Measurements from ENCODE around the gene PSMB2. TPM values are rescaled to one million over a fixed set of nuclear protein-coding genes. Genes with fewer than 3 reads are reported as not detected.
A peak's percentile ranks its signal among the peaks of the same experiment; 100 is the strongest.

PSMB2 gene
- polyA plus RNA-seq, 2 of the 4 experiments (the other 2 are of a cell fraction): 84.6 to 88.3 TPM

DNA sequence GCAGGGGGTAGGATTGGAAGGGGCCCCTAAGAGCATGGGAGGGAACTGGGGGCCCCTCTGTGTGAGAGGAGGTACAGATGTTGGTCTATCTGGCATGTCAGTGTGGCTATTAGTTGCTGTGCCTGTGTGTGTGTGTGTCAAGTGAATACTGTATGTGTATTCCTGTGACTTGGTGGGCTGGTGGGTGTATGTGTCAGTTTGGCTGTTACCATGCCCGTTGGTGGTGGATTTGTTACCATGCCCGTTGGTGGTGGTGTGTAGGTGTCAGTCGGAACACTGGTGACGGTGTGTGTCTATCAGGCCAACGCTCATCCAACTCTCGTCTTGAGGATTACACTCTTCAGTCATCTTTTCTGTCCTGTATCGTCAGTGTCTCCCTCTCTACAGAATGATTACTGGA lies 45.6 kb downstream of the PSMB2 start:
- ChIA-PET CTCF (no interaction called here), POLR2A (no interaction called here)
- DNase-seq (ENCODE audit: low read depth in 1 of 2, low spot score in 1 of 2) (no peak), ATAC-seq (no peak), FAIRE-seq (no peak)
- H3K9me3 ChIP-seq: no peaks in the 10 kb centered on the region
- H3K4me2 ChIP-seq: no peak overlapping the region
- H3K27ac ChIP-seq: no peak overlapping the region
- TF ChIP-seq RAD21 (conservative IDR thresholded peaks at IDR 0.05 in 1 of 2, IDR thresholded peaks at IDR 0.05 in 1 of 2): no peak
- TF ChIP-seq HMGXB4 (CRISPR knock-in tag; IDR thresholded peaks at IDR 0.05; ENCODE audit: borderline replicate concordance): no peak
- no peak for TF ChIP-seq SREBF2 (IDR thresholded peaks at IDR 0.05)
- TF ChIP-seq EHF (CRISPR knock-in tag; IDR thresholded peaks at IDR 0.05): no peak
- TF ChIP-seq KDM5A (IDR thresholded peaks at IDR 0.05): no peak
- no peak for TF ChIP-seq RFX5 (IDR thresholded peaks at IDR 0.05)
- TF ChIP-seq FOXS1 (CRISPR knock-in tag; IDR thresholded peaks at IDR 0.05): no peak
- no peak for TF ChIP-seq MYC (IDR thresholded peaks at IDR 0.05; ENCODE audit: borderline replicate concordance, low read length)
- TF ChIP-seq, protein P1, sequence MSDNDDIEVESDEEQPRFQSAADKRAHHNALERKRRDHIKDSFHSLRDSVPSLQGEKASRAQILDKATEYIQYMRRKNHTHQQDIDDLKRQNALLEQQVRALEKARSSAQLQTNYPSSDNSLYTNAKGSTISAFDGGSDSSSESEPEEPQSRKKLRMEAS (IDR thresholded peaks at IDR 0.05): no peak
- TF ChIP-seq ZNF302 (CRISPR knock-in tag; IDR thresholded peaks at IDR 0.05): no peak
- no peak for TF ChIP-seq USF2 (IDR thresholded peaks at IDR 0.05)
- no peak for TF ChIP-seq POLR2A (IDR thresholded peaks at IDR 0.05; ENCODE audit: low read length)
- TF ChIP-seq CBX8 (IDR thresholded peaks at IDR 0.05): no peak
- TF ChIP-seq ATOH8 (CRISPR knock-in tag; IDR thresholded peaks at IDR 0.05; ENCODE audit: low read depth): no peak
- no peak for TF ChIP-seq TP53 (CRISPR knock-in tag; IDR thresholded peaks at IDR 0.05)
- no peaks in the 10 kb centered on the region for H3K4me1 ChIP-seq
- no peak overlapping the region for H3K4me3 ChIP-seq
- 92% methylated on average over 7 of the region's 7 CpGs for WGBS (ENCODE audit: missing lambda C conversion rate)

GRCh38 chr1:35594005-35594760 lies 47.1 kb downstream of the PSMB2 start:
- POLR2A ChIA-PET: no interaction called here
- no peaks in the 10 kb centered on the region for H3K9me3 ChIP-seq
- DNase-seq (ENCODE audit: low read depth in 1 of 2, low spot score in 1 of 2) (no peak), ATAC-seq (no peak; a peak in 1 of 6 replicates), FAIRE-seq (no peak)
- WGBS (ENCODE audit: missing lambda C conversion rate): 99% methylated on average over 7 of the region's 9 CpGs
- no peak for TF ChIP-seq POLR2AphosphoS2 (conservative IDR thresholded peaks at IDR 0.05; ENCODE audit: low read length)
- TF ChIP-seq ZFP36 (IDR thresholded peaks at IDR 0.05; ENCODE audit: borderline replicate concordance, partially characterized antibody): peak; percentile 7
- no peak overlapping the region for H3K4me2 ChIP-seq
- no peak overlapping the region for H3K27ac ChIP-seq
- no peaks in the 10 kb centered on the region for H3K4me1 ChIP-seq
- H3K4me3 ChIP-seq: no peak overlapping the region
- CTCF ChIA-PET: interaction anchor here (0.7 to 1.3 kb wide), 2 partner anchors 24 to 133 kb away, joined by 3 read pairs; no protein-coding TSS in a partner anchor

DNA sequence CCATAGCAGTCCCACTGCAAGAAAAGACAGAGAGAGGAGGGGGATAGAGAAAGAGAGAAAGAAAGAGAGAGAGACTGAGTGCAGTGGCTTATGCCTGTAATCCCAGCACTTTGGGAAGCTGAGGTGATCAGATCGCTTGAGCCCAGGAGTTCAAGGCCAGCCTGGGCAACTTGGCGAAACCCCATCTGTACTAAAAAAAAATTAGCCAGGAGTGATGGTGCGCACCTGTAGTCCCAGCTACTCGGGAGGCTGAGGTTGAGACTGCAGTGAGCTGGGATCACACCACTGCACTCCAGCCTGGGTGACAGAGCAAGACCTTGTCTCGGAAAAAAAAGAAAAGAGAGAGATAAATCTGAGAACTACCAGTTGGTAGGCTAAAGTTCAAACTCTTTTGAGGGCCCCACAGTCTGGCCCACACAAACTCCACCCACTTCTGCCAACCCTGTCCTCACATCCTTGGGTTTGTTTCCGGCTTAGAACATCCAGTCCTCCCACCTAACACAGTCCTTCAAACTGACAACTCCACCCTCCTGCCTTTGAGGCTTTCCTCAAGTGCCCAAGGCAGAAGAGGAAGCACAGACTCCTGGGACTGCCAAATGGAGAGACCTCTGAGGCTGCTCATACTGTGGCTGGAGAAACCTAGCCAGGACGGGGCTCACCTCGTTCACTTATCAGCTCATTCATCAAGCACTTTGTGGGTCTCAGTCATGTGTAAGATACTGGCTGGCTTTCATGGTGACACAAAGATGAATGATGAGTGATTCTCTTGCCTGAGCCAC lies 48.1 kb downstream of the PSMB2 start:
- Histone ChIP-seq H3K4me2 (no peak overlapping the region), H3K4me3 (no peak overlapping the region), H3K4me1 (no peaks in the 10 kb centered on the region), H3K9me3 (no peaks in the 10 kb centered on the region), H3K27ac (no peak overlapping the region)
- WGBS (ENCODE audit: missing lambda C conversion rate): 88% methylated on average over 8 of the region's 8 CpGs
- CTCF ChIA-PET: interaction anchor here (1.3 kb wide), 1 partner anchor 23 kb away, joined by 3 read pairs; no protein-coding TSS in a partner anchor
- ATAC-seq (no peak), DNase-seq (ENCODE audit: low read depth in 1 of 2, low spot score in 1 of 2) (no peak), FAIRE-seq (no peak)
- TF ChIP-seq, protein P2, sequence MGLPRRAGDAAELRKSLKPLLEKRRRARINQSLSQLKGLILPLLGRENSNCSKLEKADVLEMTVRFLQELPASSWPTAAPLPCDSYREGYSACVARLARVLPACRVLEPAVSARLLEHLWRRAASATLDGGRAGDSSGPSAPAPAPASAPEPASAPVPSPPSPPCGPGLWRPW (IDR thresholded peaks at IDR 0.05): no peak
- TF ChIP-seq CBX2 (IDR thresholded peaks at IDR 0.05; ENCODE audit: borderline replicate concordance, low read depth) (no peak), HDAC2 (IDR thresholded peaks at IDR 0.05) (no peak), HEYL (CRISPR knock-in tag; IDR thresholded peaks at IDR 0.05) (no peak), HOXB5 (CRISPR knock-in tag; IDR thresholded peaks at IDR 0.05) (no peak), HOXA7 (CRISPR knock-in tag; IDR thresholded peaks at IDR 0.05) (no peak), SMC3 (IDR thresholded peaks at IDR 0.05) (no peak), E2F6 (IDR thresholded peaks at IDR 0.05; ENCODE audit: borderline replicate concordance, low read depth) (no peak), ZSCAN20 (CRISPR knock-in tag; IDR thresholded peaks at IDR 0.05) (no peak), POLR2A (IDR thresholded peaks at IDR 0.05; ENCODE audit: low read length) (no peak), RCOR1 (IDR thresholded peaks at IDR 0.05; ENCODE audit: low read depth, low read length) (no peak), TFCP2L1 (CRISPR knock-in tag; IDR thresholded peaks at IDR 0.05) (no peak), POLR2AphosphoS2 (conservative IDR thresholded peaks at IDR 0.05; ENCODE audit: low read length) (no peak), CHD2 (IDR thresholded peaks at IDR 0.05; ENCODE audit: low read length, partially characterized antibody) (no peak), NPAS2 (CRISPR knock-in tag; IDR thresholded peaks at IDR 0.05; ENCODE audit: borderline replicate concordance) (no peak)
- POLR2A ChIA-PET: no interaction called here
